Activated CD8-positive, alpha-beta memory T cell treated with anti-CD3 and anti-CD28 coated beads, Interleukin-2, amount 50 U/mL, for 4 hours (primary cell): Measurements from ENCODE around the gene ADAM22.
"Not testable (repeated sequence)": the region's sequence is repeated elsewhere in the genome, so short reads cannot be mapped to it uniquely, and the experiment has no call there.

Source experiments
- DNase-seq: peaks from one replicate; pipeline ENCODE4 v3.0.0-alpha.2; 2020

The ADAM22 gene

DNA sequence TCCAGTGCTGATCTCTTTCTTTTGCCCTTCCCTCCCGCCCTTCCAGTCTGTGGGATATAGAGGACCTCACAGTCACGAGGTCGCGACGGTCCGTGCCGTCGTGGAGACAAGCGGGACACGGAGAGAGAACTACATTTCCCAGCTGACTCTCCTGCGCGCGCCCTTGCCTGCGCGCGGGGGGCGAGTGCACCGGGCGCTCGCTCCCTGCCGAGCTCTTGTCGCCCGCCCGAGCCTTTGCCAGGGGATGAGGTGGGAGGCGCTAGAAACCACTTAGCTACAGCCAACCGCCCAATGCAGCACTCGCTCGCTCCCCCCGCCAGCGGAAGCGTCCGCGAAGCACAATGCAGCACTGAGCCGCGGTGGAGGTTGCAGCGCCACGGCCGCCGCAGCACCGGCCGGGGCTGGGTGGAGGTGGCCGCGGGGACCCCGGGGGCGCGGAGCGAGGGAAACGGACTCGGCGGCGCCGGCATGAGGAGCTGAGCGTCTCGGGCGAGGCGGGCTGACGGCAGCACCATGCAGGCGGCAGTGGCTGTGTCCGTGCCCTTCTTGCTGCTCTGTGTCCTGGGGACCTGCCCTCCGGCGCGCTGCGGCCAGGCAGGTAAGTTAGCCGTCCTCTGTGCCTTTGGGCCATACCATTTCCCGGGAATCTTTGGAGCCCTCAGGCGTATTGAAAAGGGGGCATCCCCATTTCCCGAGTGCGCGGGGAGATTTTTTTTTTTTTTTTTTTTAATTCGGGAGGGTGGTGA is at the start of gene ADAM22:
Gene ADAM22 (plus strand): TSS at position 299 of the 746 bp plus-strand sequence. CDS start 215 bp downstream, at position 514.
- peak; percentile 84 for DNase-seq

DNA sequence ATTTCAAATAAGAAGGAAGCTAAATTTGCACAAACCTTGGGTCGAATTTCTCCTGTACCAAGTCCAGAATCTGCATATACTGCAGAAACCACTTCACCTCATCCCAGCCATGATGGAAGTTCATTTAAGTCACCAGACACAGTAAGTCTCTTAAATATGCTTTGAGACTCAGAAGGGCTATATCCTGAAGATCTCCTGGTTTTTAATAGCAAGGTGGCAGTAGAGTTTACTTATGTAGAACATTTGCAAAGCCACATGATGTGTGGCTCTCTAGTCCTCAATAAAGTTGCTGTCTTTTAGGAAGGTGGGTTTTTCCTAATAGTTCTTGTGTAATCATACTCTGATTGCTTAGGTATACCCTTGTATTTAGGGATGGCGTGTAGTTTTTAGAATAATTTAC is 49.0 kb upstream of the ADAM22 start:
- no peak for DNase-seq

GRCh38 chr7:87886875-87887274 is 47.2 kb upstream of the ADAM22 start:
- no peak for DNase-seq

GRCh38 chr7:87895363-87895762 is 38.7 kb upstream of the ADAM22 start:
- DNase-seq, result no peak

- no peak for DNase-seq
Observed at GRCh38 chr7:87899255-87899654, 34.8 kb upstream of the ADAM22 start.

DNA sequence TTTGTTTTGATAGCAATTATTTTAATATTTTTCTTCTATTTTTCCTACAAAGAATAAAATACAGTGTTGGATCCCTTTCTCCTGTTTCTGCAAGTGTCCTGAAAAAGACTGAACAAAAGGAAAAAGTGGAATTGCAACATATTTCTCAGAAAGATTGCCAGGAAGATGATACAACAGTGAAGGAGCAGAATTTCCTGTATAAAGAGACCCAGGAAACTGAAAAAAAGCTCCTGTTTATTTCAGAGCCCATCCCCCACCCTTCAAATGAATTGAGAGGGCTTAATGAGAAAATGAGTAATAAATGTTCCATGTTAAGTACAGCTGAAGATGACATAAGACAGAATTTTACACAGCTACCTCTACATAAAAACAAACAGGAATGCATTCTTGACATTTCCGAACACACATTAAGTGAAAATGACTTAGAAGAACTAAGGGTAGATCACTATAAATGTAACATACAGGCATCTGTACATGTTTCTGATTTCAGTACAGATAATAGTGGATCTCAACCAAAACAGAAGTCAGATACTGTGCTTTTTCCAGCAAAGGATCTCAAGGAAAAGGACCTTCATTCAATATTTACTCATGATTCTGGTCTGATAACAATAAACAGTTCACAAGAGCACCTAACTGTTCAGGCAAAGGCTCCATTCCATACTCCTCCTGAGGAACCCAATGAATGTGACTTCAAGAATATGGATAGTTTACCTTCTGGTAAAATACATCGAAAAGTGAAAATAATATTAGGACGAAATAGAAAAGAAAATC is 26.7 kb upstream of the ADAM22 start:
- DNase-seq, result not testable (repeated sequence)

DNA sequence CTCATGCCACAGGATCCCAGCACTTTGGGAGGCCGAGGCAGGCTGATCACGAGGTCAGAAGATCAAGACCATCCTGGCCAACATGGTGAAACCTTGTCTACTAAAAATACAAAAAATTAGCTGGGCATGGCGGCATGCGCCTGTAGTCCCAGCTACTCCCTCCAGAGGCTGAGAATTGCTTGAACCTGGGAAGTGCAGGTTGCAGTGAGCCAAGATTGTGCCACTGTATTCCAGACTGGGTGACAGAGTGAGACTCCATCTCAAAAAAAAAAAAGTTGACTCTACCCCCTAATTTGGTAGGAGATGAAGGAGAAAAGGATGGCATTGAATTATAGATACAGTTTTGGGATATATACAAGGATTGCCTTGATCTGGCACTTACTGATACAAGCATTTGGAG is 25.2 kb upstream of the ADAM22 start:
- DNase-seq, result not testable (repeated sequence)

- no peak for DNase-seq
Observed at GRCh38 chr7:87912121-87912520, 21.9 kb upstream of the ADAM22 start.

DNA sequence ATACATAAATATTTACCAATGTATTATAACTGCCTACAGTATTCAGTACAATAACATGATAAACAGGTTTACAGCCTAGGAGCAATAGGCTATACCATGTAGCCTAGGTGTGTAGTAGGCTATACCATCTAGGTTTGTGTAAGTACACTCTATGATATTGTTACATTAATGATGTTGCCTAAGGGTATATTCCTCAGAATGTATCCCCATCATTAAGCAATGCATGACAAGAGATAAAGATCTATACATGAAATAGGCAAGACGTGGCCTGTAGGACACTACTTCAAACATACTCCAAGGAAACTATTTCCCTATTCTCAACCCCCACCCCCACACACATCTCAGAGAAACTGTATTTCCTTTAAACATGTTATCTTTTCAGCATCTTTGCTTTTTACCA is 15.3 kb upstream of the ADAM22 start:
- no peak for DNase-seq

GRCh38 chr7:87919875-87920274 is 14.2 kb upstream of the ADAM22 start:
- DNase-seq, result no peak

GRCh38 chr7:87920578-87920977 is 13.5 kb upstream of the ADAM22 start:
- DNase-seq, result no peak

- not testable (repeated sequence) for DNase-seq
Observed at GRCh38 chr7:87922759-87923395, 11.2 kb upstream of the ADAM22 start.

- DNase-seq, result no peak
Observed at GRCh38 chr7:87926581-87927461, 7.2 kb upstream of the ADAM22 start.

DNA sequence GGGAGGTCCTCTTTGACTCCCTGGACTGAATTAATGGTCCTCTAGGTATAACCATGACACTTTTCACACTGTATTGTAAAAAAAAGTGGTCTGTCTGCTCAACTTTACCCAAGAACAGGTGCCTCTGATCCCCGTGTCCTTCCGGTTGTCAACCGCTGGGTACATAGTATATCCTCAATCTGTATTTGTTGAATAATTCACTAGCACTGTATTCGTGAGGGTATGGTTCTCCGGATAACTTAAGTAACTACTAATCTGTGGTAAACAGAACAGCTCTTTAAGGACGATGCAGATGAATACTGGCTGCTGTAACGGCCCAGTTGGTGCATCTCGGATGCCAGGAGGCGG is 472 bp upstream of the ADAM22 start:
- no peak for DNase-seq

GRCh38 chr7:87934699-87935383 is 790 bp downstream of the ADAM22 start:
- DNase-seq, result peak; percentile 19

- DNase-seq, result no peak
Observed at GRCh38 chr7:87935384-87935706, 1.3 kb downstream of the ADAM22 start.

DNA sequence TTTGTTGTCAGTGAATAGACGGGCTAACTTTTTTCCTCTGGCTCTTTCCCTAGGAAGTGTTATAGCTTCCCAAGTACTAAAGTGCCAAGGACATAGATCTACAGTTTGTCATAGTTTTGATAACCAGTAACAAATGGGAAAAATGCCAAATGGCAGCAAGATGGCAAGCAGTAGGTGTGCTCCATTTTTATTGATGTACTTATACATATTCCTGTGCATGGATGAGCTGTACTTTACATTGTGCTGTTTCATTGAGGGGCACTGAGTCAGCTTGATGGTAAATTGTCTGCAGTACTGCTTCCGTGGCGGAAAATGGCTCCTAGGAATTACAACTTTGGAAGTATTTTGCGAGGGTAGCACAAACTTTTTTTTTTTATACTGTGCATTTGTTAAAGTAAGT is 7.1 kb downstream of the ADAM22 start:
- DNase-seq, result no peak

GRCh38 chr7:87944547-87944946 is 10.5 kb downstream of the ADAM22 start:
- DNase-seq, result no peak

DNA sequence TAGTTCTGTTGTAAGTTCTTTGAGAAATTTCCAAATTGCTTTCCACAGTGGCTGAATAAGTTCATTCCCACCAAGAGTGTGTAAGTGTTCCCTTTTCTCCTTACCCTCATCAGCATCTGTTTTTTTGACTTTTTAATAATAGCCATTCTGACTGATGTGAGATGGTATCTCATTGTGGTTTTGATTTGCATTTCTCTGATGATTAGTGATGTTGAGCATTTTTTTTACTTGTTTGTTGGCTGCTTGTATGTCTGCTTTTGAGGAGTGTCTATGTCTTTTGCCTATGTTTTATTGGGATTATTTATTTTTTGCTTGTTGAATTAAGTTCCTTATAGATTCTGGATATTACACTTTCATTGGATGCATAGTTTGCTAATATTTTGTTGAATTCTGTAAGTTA is 11.9 kb downstream of the ADAM22 start:
- not testable (repeated sequence) for DNase-seq

DNA sequence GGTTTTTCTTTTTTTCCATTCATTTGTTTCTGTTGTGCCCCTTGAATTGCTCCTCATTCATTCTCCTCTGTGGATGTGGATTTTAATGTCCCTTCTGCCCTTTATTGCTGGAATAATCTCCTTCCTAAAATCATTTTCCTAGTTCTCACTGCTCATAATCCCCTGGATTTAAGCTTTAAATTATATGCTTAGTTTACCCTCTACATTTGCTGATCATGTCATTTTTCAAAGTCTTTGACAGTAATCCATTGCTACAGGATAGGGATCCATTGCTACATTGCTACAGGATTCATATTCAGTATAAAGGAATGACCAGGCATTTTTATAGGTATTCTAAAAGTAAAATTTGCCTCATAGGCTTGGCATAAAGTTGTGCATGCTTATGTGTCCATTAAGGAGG is 14.3 kb downstream of the ADAM22 start:
- DNase-seq, result no peak

DNA sequence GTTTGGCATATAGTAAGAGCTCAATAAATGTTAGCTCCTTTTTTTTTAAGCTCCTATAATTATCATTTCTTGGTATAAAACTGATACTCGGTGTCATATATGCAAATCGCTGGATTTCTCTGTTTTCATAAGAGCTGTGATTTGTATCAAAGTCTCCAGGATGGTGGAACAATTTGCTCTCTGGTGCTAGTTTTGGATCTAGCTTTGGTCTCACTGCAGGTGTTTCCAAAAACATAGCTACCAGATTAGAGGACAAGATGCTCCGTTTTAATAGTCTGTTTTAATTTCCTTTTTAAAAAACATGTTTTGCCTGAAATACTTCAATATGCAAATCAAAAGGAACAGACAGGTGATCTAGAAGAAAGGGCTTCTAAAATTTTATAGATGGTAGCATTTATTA is 25.3 kb downstream of the ADAM22 start:
- DNase-seq, result no peak

GRCh38 chr7:87960239-87960638 is 26.2 kb downstream of the ADAM22 start:
- DNase-seq, result no peak
